GM20000 (cell line): ENCODE results near the gene CCT4.
"Not testable (repeated sequence)": the region's sequence is repeated elsewhere in the genome, so short reads cannot be mapped to it uniquely, and the experiment has no call there.

Experiments used
- DNase-seq: peaks from one replicate; pipeline ENCODE4 v3.0.0; 2012; ENCODE audit warnings: low spot score
- TF ChIP-seq, protein P1 (sequence below): IDR thresholded peaks from 2 replicates; pipeline ENCODE4 v1.5.1; 2012; ENCODE audit warnings: mild to moderate bottlenecking, control low read depth; ENCODE audit errors: extremely low read depth, missing control alignments

Gene CCT4

DNA sequence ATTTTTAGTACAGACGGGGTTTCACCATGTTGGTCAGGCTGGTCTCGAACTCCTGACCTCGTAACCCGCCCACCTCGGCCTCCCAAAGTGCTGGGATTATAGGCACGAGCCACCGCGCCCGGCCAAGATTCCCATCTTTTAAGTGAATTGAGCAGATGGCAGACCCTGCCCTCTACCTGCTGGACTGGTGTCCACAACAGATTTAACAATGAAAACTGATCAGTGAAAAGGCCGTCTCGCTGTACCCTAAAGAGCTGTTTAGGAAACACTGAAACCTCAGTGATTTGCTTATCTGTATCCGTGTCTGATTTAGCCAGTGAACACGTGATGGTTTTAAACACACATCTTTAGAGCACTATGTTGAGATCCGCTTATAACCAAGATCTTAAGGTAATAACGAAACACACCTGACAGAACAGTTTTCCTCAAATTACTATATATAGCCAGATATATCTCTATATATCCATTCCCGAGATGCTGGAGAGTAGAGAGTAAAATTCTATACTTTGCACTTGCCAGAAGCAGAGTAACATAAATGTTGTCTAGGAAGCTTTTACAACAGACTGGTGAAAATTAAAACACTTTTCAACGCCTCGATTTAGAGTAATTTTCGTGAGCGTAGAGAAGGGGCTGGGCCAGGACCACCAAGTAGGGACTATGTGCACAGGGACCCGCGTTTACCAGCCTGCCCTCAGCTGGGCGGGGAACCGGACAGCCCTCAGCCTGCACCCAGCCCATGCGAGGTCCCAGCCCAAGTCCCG, 35.2 kb downstream of the CCT4 start:
- peak; percentile 70 for DNase-seq
- TF ChIP-seq, protein P1, sequence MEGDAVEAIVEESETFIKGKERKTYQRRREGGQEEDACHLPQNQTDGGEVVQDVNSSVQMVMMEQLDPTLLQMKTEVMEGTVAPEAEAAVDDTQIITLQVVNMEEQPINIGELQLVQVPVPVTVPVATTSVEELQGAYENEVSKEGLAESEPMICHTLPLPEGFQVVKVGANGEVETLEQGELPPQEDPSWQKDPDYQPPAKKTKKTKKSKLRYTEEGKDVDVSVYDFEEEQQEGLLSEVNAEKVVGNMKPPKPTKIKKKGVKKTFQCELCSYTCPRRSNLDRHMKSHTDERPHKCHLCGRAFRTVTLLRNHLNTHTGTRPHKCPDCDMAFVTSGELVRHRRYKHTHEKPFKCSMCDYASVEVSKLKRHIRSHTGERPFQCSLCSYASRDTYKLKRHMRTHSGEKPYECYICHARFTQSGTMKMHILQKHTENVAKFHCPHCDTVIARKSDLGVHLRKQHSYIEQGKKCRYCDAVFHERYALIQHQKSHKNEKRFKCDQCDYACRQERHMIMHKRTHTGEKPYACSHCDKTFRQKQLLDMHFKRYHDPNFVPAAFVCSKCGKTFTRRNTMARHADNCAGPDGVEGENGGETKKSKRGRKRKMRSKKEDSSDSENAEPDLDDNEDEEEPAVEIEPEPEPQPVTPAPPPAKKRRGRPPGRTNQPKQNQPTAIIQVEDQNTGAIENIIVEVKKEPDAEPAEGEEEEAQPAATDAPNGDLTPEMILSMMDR: no peak

DNA sequence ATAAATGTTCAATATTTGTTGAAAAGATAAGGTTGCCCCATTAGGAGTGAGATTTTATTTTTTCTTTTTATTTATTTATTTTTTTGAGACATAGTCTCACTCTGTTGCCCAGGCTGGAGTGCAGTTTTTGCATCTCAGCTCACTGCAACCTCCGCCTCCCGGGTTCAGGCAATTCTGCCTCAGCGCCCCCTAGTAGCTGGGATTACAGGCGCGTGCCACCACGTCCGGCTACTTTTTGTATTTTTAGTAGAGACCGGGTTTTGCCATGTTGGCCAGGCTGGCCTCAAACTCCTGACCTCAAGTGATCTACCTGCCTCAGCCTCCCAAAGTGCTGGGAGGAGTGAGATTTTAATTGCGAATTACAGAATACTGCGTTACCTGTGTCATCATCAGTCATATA, 37.2 kb downstream of the CCT4 start:
- not testable (repeated sequence) for DNase-seq

DNA sequence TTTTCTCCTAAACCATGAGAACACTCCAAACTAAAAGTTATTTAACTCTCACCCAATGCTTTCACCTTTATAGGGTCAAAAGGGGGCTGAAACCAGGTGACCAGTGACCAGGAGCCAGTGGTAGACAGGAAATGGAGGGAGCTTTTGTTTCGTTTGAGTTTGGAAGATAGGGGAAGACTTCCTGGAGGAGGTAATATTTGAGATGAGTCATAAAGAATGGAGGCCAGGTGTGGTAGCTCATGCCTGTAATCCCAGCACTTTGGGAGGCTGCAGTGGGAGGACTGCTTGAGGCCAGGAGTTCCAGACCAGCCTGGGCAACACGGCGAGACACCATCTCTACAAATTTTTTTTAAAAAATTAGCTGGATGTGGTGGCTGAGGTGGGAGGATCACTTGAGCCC, 43.1 kb downstream of the CCT4 start:
- TF ChIP-seq, protein P1: no peak
- DNase-seq: no peak

DNA sequence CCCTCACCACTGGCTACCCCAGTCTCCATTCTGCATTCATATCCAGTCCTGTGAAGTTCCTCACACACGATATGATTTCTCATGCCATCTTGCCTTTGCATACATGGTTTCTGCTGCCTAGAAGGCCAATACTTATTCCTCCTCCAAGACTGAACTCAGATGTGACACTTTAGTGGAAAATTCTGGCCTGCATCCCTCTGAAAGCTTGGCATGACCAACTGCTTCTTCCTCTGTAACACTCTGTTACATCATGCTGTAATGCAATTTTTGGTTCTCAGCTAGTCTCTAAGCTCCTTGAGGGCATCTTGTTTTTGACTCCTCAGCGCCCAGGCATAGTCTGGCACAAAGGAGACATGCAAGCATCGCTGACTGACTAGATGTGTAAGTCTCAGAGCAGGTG, 47.2 kb downstream of the CCT4 start:
- DNase-seq: no peak
- TF ChIP-seq, protein P1: no peak

DNA sequence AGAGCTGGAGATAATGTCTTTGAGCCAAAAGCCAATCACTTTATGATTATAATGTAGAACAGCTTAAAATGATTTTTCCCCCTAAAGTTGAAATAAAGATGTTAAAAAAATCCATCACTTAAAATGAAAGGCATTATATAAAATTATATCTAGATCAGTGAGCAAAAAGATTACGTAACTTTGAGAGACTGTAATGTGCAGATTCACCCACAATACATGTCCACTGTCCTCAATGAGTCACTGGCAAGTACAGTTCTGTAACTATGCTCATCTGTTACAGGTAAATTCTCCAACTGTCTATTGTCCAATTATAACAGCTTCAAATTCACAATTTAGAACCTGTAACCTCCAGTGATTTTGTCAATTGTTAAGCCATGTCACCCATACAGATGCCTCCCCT, 53.6 kb downstream of the CCT4 start:
- no peak for DNase-seq
- TF ChIP-seq, protein P1: no peak

DNA sequence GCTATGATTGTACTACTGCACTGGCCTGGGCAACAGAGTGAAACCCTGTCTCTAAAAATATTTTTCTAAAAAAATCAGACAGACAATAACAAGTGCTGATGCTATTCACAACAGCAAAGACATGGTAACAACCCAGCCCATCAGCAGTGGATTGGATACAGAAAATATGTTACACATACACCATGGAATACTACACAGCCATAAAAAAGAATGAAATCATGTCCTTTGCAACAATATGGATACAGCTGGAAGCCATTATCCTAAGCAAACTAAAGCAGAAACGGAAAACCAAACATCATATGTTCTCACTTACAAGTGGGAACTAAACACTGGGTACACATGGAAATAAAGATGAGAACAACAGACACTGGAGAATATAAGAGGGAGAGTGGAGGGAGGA, 54.5 kb downstream of the CCT4 start:
- TF ChIP-seq, protein P1: no peak
- DNase-seq: no peak

DNA sequence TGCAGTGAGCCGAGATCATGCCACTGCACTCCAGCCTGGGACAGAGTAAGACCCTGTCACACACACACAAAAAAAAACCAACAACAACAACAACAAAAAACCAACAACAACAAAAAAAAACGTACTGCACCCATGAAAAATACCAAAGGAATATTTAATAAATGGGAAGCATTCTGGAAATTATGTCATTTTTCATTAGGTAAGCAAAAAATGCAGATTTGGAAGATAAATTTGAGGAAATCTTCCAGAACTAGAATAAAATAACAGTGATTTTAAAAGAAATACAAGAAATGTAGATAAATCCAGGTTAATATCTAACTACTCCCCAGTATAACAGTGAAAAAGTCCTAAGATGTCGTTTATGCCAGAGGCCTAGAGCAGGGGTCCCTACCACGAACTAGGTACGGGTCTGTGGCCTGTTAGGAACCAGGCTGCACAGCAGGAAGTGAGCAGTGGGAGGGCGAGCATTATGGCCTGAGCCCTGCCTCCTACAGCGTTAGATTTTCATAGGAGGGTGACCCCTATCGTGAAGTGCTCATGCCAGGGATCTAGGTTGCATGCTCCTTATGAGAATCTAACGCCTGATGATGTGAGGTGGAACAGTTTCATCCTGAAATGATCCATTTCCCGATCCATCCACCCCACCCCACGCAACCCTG, 56.1 kb downstream of the CCT4 start:
- TF ChIP-seq, protein P1: no peak
- DNase-seq: no peak

DNA sequence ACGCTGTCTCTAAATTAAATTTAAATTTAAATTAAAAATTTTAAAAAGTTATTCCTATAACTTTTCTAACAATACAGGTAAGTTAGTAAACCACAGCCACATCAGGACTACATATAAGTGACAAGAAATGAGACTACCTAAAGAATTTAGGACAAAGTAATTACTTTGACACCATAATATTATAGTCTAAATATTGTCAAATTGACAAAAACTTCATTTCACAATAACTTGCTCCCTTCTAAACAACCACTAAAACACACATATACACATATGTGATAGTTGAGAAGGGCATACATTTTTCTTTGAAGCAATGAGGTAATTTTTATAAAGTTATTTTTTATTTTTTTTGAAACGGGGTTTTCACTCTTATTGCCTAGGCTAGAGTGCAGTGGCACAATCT, 66.2 kb downstream of the CCT4 start:
- no peak for DNase-seq
- TF ChIP-seq, protein P1: no peak
